GM19035 (cell line): ENCODE measurements around the gene TREX2.

ENCODE experiments used
- ATAC-seq: cut with Tn5 transposase; IDR thresholded peaks from one replicate; pipeline ENCODE4 v1.9.1; 2021; ENCODE audit not compliant: unreplicated experiment

The TREX2 gene

GRCh38 chrX:153440556-153441135 lies 5.2 kb downstream of the TREX2 start:
- no peak for ATAC-seq

GRCh38 chrX:153439977-153440376 lies 5.9 kb downstream of the TREX2 start:
- no peak for ATAC-seq

GRCh38 chrX:153438532-153438931 lies 7.3 kb downstream of the TREX2 start:
- ATAC-seq = no peak

GRCh38 chrX:153435845-153436244 lies 10.0 kb downstream of the TREX2 start:
- ATAC-seq = no peak

- ATAC-seq = no peak
These were observed 11.1 kb downstream of the TREX2 start for GRCh38 chrX:153434801-153435200.

- ATAC-seq = no peak
These were observed 12.0 kb downstream of the TREX2 start for GRCh38 chrX:153433781-153434285.

GRCh38 chrX:153433161-153433680 lies 12.6 kb downstream of the TREX2 start:
- no peak for ATAC-seq

GRCh38 chrX:153430796-153431195 lies 15.1 kb downstream of the TREX2 start:
- no peak for ATAC-seq

- no peak for ATAC-seq
These were observed 19.7 kb downstream of the TREX2 start for GRCh38 chrX:153426204-153426603.

- no peak for ATAC-seq
These were observed 22.2 kb downstream of the TREX2 start for GRCh38 chrX:153423652-153424051.

GRCh38 chrX:153421856-153422255 lies 24.0 kb downstream of the TREX2 start:
- ATAC-seq = no peak

GRCh38 chrX:153420851-153421599 lies 24.8 kb downstream of the TREX2 start:
- no peak for ATAC-seq

- ATAC-seq = no peak
These were observed 28.2 kb downstream of the TREX2 start for GRCh38 chrX:153417637-153418036.

- no peak for ATAC-seq
These were observed 28.9 kb downstream of the TREX2 start for GRCh38 chrX:153416781-153417450.

- ATAC-seq = no peak
These were observed 30.9 kb downstream of the TREX2 start for GRCh38 chrX:153414856-153415510.

- no peak for ATAC-seq
These were observed 32.1 kb downstream of the TREX2 start for GRCh38 chrX:153413731-153414130.

GRCh38 chrX:153412746-153413720 lies 32.8 kb downstream of the TREX2 start:
- ATAC-seq = no peak

- ATAC-seq = no peak
These were observed 33.8 kb downstream of the TREX2 start for GRCh38 chrX:153411988-153412574.

- ATAC-seq = peak; percentile 81
These were observed 34.4 kb downstream of the TREX2 start, which contains the start of gene ZFP92 for GRCh38 chrX:153411255-153411987. Gene ZFP92, plus strand, starts transcription at chrX:153411472. Its CDS starts 6,851 bp downstream, at chrX:153418323.
